ENCODE data around the gene SLCO3A1.
"Not testable (repeated sequence)": the region's sequence is repeated elsewhere in the genome, so short reads cannot be mapped to it uniquely, and the experiment has no call there.

SLCO3A1 gene

DNA sequence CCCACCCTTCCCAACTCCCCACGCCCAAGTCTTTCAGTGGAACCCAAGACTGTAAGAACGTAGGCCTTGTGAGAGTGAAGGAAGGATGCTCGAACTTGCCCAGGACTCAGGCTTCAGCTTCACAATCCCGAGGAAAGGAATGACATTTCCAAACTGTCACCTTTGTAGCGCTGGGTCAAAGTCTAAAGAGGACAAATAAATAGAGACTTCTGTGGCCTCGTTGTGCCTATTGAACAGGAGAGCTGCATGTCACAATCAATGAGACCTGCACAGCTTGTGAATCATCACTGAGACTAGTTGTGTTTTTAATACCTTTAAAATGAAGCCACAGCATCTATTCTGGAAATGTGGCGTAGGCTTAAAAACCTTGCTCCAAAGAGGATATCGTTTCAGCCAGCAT, 317.4 kb downstream of the SLCO3A1 start:
- DNase-seq, result no peak

DNA sequence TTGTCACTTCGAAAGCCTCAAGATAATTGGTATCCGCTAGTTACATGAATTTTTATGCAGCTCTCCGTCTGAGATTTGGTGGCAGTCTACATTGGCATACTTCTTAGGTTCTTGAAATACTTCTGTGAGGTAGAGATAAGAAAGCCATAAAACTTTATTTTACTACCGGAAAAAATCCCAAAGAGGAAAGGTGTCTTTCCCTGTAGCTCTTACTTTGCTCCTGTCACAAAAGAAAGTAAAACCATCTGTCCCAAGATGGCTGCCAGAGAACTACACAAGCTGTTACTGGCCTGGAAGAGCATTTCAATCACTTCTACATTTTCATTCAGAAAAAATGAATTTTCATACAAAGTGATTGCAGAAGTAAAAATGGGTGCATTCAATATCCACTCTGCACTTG, 325.4 kb downstream of the SLCO3A1 start:
- no peak for DNase-seq

DNA sequence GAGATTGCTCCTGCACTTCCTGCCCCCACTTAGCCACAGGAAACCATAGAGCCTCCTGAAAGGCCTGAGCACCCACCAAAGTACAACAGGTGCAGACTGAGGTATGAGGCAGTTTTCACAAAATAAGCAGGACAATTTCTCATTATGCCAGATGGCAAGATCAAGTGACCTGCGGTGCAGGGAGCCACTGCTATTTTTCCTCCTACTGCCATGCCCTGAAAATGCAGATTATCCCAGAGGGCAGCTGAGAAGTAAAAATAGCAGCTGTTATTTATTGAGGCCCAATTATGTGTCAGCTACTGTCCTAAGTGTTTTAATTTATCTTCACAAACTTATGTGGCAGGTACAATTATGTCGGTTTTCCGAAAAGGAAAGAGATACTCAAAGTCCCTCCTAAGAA, 330.6 kb downstream of the SLCO3A1 start:
- no peak for DNase-seq

DNA sequence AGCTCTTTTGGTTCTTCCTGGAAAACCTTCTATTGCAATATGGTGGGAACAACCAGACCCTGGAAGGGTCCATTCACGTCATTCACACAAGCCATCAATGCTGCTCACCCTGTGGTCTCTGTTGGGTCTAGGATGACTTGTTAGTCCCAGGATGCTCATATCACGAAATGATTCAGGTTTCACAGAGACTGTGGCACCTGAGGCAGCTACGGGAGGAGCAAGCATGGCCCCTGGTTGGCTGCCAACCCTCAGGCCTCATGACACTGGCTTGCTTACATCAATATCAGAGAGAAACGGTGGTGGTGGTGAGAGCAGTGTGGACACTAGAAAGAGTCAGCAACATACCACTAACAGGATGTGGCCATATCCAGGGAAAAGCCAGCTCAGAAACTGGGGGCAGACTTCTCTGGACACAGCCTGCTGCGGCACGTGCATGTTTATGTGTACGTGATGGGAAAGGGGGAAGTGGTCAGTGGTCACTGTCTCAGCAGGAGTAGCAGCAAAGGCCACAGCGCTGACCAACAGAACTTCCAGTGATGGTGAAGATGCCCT, 331.2 kb downstream of the SLCO3A1 start:
- no peak for DNase-seq

DNA sequence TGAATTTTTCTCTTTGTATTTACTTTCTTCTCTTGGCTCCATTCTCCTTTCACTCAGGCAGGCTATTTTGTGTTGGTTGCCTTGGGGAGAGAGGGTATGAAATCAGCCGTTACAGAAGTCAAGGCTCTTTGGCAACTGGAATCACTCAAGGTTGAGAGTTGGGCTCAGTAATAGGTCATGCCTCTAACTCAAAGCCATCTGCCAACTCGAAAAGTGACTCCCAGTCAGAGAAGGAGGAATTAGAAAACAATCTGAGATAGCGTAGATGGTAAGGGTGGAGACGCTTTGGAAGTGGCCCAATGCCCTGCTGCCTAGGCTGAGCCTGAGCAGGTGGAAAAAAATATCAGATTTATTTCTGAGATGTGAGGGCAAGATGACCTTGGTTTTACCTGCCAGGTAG, 334.5 kb downstream of the SLCO3A1 start:
- no peak for DNase-seq

DNA sequence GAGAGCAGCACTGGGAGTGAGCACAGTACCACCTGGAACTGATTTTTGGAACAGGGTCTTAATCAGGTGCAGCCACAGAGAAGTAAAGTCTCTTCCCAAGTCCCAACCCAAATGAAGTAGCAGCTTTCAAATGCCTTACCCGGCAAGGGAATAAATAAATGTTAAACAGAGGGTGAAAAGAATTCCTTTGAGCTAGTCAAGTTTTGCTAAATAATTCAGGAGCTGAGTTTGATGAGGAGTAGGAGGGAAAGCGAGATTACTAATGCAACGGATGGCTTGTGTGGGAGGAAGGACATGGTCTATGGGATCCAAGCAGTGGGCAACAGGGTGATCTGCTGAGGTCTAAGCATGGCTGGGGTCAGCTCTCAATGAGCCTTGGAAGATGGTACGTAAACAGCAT, 335.7 kb downstream of the SLCO3A1 start:
- no peak for DNase-seq

DNA sequence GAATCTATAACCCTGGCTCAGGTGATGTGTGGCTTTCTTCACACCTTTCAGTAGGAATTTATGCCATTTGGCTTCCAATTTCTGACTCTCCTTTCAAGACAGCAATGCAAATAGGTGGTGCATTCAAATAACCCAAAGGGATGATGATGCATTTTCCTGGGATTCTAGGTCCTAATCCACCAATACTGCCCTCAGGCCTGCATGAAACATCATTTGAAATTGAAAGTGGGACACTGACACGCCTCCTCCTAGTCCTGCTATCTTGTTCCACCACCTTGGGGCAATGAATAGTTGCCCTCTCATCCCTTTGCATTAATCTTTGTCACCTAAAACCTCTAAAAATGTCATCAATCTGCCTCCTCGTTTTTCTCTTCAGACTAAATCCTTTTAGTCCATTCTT, 341.7 kb downstream of the SLCO3A1 start:
- DNase-seq, result no peak

DNA sequence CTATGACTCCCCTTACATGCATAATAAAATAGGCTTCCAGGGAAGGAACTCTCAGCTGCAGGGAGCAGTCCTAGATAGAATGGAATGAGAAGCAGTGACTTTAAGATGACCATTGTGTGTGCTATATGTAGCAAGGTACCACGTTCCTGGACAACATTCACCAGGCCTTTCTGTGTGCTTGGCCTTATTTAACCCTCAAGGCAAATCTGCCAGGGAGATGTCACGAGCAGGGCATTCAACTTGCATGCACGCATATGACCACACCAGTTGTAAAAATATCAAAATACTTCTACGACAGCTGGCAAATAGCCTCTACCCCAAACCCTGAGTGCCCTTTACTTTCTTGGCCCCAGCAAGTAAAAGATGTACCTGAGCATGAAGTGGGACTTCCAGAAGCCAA, 342.8 kb downstream of the SLCO3A1 start:
- no peak for DNase-seq

DNA sequence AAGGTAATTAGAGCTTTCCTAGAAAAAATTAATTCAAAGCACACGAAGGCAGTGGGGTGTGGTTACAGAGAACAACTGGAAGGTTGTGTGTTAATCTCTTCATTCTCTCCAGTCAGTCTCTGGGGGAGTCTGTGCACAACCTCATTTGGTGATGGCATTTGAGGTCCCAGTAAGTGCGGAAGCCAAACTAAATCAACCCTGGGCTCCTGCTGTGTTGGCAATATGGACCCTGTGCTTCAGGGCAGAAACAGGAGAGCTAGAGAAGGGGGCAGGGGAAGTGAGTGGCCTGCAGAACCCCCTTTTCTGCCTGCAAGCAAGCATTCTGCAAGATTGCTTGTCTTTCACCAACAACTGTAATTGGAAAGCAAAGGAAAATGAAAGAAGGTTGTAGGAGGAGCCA, 344.2 kb downstream of the SLCO3A1 start:
- DNase-seq, result no peak

DNA sequence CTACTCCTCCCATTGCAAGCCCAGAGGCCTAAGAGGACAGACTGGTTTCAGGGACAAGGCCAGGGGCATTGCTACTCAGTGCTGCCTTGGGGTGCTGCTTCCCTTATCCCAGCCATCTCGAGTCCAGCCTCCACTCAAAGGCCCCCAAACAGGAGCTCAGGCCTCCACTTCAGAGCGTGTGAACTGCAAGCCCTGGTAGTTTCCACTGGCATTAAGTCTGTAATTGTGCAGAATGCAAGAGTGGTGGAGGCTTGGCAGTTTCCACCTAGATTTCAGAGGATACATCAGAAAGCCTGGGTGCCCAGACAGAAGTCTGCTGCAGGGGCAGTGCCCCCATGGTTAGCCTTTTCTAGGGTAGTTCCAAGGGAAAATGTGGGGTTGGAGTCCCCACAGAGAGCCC, 347.4 kb downstream of the SLCO3A1 start:
- DNase-seq, result no peak

DNA sequence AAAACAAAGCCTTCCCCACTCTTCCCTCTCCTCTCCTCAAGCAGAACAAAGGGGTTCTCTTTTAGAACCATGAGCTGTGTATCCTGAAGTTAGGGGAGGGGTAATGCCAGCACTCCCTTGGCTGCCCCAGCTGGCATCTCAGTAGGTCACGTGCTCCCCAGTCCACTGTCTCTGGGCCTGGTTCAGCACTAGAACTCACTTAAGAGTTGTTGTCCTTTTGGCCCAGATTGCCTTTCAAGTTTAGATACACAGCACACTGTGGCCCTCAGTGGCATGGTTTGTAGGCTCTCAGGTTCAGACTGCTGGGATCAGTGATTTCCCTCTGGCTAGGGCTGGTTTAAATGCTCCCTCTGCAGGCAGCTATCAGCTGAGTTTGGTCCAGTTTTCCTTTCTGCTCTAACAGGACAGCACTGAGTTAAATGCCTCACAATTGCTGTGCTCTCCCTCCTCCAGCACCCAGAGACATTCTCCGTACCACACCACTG, 351.8 kb downstream of the SLCO3A1 start:
- DNase-seq, result no peak

DNA sequence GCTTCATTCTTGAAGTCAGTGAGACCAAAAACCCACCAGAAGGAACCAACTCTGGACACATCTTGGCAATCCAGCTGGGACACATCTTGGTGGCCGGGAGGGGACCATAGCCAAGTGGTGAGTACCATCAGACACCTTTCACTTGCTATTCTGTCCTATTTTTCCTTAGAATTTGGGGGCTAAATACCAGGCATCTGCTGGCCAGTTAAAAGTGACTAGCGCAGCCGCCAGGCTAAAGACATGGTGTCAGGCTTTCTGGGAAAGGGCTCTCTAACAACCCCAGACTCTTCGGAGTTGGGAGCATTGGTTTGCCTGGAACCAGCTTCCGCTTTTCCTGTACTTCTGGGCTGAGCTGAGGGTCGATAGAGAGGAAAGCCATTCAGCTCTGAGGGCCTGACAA, 354.1 kb downstream of the SLCO3A1 start:
- DNase-seq, result not testable (repeated sequence)
